ENCODE results near the gene RAD51B.

The RAD51B gene

GRCh38 chr14:68671909-68672308 is 852.3 kb downstream of the RAD51B start:
- DNase-seq (ENCODE audit: low read depth in 1 of 2, low spot score in 1 of 2), result no peak

- DNase-seq (ENCODE audit: low read depth in 1 of 2, low spot score in 1 of 2), result no peak
Observed at GRCh38 chr14:68672609-68673285, 853.2 kb downstream of the RAD51B start.

- no peak for DNase-seq (ENCODE audit: low read depth in 1 of 2, low spot score in 1 of 2)
Observed at GRCh38 chr14:68673464-68673863, 853.9 kb downstream of the RAD51B start.

- DNase-seq (ENCODE audit: low read depth in 1 of 2, low spot score in 1 of 2), result no peak
Observed at GRCh38 chr14:68674538-68675232, 855.1 kb downstream of the RAD51B start.

GRCh38 chr14:68675233-68675577 is 855.6 kb downstream of the RAD51B start:
- DNase-seq (ENCODE audit: low read depth in 1 of 2, low spot score in 1 of 2), result no peak

- DNase-seq (ENCODE audit: low read depth in 1 of 2, low spot score in 1 of 2), result no peak
Observed at GRCh38 chr14:68676511-68676943, 856.9 kb downstream of the RAD51B start.

- DNase-seq (ENCODE audit: low read depth in 1 of 2, low spot score in 1 of 2), result no peak
Observed at GRCh38 chr14:68677476-68677875, 857.9 kb downstream of the RAD51B start.

- DNase-seq (ENCODE audit: low read depth in 1 of 2, low spot score in 1 of 2), result no peak
Observed at GRCh38 chr14:68677901-68678300, 858.3 kb downstream of the RAD51B start.

GRCh38 chr14:68678471-68678870 is 858.9 kb downstream of the RAD51B start:
- DNase-seq (ENCODE audit: low read depth in 1 of 2, low spot score in 1 of 2), result no peak

- DNase-seq (ENCODE audit: low read depth in 1 of 2, low spot score in 1 of 2), result no peak
Observed at GRCh38 chr14:68679301-68679700, 859.7 kb downstream of the RAD51B start.

GRCh38 chr14:68679746-68680467 is 860.3 kb downstream of the RAD51B start:
- DNase-seq (ENCODE audit: low read depth in 1 of 2, low spot score in 1 of 2), result no peak

- DNase-seq (ENCODE audit: low read depth in 1 of 2, low spot score in 1 of 2), result no peak
Observed at GRCh38 chr14:68680541-68681051, 861.0 kb downstream of the RAD51B start.

GRCh38 chr14:68681256-68682011 is 861.9 kb downstream of the RAD51B start:
- no peak for DNase-seq (ENCODE audit: low read depth in 1 of 2, low spot score in 1 of 2)

GRCh38 chr14:68682166-68683103 is 862.9 kb downstream of the RAD51B start:
- no peak for DNase-seq (ENCODE audit: low read depth in 1 of 2, low spot score in 1 of 2)

GRCh38 chr14:68683326-68683725 is 863.7 kb downstream of the RAD51B start:
- DNase-seq (ENCODE audit: low read depth in 1 of 2, low spot score in 1 of 2), result no peak

GRCh38 chr14:68684466-68685418 is 865.2 kb downstream of the RAD51B start:
- DNase-seq (ENCODE audit: low read depth in 1 of 2, low spot score in 1 of 2), result no peak

- DNase-seq (ENCODE audit: low read depth in 1 of 2, low spot score in 1 of 2), result peak; percentile 68
Observed at GRCh38 chr14:68685419-68686204, 866.0 kb downstream of the RAD51B start.

- DNase-seq (ENCODE audit: low read depth in 1 of 2, low spot score in 1 of 2), result no peak
Observed at GRCh38 chr14:68686205-68686465, 866.6 kb downstream of the RAD51B start.

- DNase-seq (ENCODE audit: low read depth in 1 of 2, low spot score in 1 of 2), result no peak
Observed at GRCh38 chr14:68686724-68687123, 867.1 kb downstream of the RAD51B start.
